HL-60/S4 (cell line): Measurements from ENCODE around the gene AMER3.

ENCODE experiments used
- in situ Hi-C: fragments of 300-500 bp; cut with MboI; formaldehyde crosslinking; loops from 2 replicates; pipeline ENCODE4 v1.14.3; 2022; ENCODE audit warnings: low sequenced_read_pairs

The AMER3 gene

GRCh38 chr2:130754811-130755210 is 529 bp upstream of the AMER3 start:
- in situ Hi-C loops = no loop called here

DNA sequence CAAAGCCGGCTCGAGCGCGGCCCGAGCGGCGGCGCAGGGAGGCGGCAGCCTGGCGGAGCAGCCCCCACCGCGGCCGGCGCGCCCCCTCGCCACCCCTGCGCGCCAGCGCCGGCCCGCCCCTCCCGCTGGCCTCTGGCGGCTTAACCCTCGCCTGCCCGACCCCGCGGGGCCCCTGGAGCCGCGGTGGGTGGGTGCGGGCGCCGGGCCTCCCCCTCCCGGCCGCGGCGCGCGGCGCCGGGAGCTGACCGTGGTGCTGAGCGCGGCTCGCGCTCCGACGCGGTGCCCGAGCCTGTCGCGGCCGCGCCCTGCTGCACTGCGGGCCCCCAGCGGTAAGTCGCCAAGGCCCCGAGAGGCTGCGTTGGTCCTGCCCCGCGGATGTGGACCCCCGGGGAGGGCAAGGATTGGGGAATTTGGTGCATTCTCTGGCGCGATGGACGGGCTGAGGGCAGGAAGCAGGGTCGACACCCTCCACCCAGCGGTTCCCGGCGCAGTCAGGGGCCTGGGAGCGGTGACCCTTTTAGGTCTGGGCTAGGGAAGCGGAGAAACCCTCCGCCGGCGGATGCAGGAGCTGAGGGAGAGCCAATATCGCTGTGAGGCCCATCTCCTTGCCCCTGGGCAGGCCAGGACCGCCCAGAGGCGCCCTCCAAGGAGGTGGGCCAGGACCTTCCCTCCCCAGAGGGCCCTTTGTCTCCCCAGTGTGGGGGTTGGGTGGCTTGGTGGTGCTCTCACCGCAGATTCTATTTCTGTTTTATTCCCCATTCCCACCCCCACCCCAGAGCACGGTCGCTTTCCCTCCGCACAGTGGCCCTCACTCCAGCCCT is 923 bp downstream of the AMER3 start:
- in situ Hi-C loops = no loop called here

GRCh38 chr2:130756874-130757668 is 1.7 kb downstream of the AMER3 start:
- in situ Hi-C loops = no loop called here

DNA sequence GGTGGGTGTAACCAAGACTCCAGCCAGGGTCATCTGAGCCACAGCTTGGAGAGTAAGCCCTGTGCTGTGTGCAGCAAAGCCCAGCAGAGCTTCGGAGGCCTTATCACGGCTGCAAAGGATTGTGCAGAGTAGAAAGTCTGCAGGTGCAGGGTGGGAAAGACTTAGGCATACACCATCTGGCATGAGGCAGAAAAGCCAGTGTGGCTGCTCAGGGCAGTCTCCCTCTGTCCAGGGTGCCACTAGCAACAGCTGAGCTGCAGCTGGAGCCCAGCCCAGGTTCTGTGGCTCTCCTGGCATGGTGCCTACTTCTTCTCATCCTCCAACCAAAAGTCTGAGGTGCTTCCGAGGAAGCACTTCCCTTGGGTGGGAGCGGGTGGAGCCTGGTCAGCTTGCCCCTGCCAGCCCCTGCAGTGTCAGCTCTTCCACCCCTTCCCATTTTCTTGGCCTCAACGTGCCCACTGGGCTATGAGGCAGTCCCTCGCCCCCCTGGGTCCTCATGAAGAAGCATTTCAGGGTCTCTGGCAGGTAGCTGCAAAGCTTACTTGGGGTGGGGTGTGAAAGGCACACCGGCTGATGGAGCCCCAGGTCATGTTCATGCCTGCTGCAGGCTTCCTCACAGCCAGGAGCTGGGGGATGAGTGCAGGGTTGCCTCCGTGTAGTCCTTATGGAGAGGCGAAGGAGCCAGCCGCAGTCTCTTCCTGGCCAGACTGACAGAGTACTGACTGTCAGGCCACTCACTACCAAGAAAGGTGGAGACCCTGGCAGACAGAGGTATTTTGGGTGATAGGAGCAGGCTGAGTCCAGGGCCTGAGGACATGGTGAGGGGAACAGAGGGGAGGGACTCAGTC is 4.8 kb downstream of the AMER3 start:
- in situ Hi-C loops = no loop called here

DNA sequence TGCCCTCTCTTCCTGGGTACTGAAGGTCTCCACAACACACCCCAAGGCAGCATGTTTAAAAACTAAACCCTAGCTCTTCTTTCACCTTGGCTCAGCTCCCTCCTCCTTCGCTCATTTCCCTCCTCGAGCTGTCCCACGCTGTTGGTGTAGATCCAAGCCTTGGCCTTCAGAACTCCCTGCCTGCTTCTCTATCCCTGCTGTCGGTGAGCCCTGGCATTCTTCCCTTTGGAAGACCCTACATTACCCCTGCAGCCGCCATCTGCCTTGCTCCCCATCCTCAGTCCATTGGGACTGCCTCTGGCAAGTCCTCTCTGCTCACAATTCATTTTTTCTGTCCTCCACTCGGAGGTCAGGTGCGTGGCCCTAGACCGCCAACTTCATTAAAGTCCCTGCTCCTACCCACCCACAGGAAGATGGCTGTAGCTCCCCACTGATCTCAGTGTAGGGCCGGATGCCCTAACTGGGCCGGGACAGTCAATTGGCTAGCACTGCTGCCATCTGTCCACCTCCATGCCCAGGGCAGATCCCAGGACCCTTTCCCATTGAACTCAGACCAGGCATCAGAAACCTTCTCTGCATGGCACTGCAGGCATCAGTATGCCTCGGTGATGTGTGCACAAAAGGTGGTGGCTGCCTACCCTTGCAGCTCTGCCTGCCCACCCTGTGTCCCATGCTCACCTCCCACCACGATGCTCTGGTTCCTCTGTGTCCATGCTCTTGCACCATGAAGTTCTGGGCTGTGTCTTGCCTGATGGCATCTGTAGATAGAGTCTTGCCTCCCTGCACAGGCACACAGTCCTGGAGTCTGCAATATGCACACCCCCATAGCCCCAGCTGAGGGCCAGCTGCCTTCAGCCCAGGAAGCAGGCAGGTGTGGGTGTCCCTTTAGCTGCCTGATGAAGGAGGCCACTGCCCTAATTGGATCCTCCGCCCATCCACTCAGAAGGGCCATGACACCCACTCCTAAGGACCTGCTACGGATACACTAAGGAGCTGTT is 5.7 kb downstream of the AMER3 start:
- in situ Hi-C loops = no loop called here

DNA sequence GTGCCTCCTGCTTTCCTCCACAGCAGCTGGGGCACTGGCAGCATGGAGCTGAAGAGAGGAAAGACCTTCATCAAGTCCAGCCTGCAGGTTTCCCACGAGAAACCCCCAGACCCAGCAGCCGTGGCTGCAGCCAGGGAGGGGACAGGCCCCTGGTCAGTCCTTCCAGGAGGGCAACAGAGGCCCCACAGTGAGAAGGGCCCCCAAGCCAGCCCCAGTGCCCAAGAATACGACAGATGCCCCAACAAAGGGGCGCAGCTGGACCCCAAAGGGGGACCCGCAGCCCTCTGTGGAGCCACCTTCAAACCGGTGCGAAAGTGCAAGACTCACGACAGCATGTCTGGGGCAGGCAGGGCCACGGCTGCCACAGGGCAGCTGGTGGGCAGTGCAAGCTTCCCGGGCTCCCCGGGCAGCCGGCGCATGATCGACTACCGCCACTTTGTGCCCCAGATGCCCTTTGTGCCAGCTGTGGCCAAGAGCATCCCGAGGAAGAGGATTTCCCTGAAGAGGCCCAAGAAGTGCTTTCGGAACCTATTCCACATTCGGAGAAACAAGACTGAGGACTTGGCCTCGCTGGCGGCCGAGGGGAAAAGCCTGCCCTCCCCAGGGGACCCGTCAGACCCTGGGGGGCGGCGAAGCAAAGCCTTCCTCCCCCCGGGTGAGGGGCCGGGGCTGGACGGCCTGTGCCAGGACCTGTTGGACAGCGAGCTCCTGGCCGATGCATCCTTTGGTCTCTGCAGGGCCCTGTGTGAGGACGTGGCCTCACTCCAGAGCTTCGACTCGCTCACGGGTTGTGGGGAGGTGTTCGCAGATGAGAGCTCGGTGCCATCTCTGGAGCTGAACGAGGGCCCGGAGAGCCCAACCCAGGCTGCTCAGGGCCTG is 6.9 kb downstream of the AMER3 start:
- in situ Hi-C loops = no loop called here

DNA sequence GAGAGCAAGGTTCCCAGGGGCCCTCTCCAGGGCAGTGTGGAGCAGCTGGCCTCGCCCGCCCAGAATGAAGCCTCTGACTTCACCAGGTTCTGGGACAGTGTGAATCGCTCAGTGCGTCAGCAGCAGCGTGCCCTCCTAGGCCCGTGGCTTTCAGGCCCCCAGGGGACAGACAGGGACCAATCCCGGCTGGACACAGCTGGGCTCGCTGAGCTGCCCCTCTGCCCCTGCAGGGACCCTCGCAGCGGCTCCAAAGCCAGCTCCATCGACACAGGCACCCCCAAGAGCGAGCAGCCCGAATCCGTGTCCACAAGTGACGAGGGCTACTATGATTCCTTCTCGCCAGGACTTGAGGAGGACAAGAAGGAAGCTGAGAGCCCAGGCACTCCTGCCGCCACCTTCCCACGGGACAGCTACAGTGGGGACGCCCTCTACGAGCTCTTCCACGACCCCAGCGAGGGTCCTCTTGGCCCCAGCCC is 7.6 kb downstream of the AMER3 start:
- in situ Hi-C loops = no loop called here

GRCh38 chr2:130763405-130763804 is 8.1 kb downstream of the AMER3 start:
- in situ Hi-C loops = no loop called here

DNA sequence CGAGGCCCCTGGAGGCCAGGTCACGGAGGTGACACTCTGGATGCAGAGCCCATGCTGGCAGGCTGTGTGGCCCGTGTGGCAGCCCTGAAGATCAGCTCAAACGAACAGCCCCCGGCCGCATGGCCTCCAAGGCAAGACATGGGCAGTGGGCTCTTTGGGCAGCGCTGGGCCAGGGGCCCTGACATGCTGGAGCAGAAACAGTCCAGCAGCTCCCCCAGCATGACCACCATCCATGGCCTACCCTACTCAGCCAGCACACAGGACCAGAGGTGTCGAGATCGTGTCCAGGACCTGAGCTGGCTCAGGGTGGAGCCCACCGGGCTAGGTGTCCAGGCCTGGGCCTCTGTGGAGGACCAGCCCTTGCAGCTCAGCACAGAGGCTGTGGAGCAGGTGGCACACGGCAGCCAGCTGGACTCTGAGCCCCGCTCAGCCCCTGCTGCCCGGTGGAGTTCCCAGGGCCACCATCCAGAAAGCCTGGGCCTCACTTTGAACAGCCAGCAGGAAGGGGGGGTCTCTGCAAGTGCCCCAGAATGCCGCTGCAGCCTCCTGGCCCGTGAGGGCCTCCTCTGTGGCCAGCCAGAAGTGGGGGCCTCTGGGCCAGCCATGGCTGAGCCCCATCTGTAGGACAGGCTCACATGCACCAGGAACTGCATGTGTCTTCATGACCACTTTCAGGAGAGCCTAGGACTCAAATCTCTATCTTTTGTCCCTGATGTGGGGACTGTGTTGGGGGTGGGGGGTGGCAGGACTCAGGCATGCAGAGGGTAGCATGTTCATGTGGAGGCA is 8.9 kb downstream of the AMER3 start:
- in situ Hi-C loops = no loop called here

DNA sequence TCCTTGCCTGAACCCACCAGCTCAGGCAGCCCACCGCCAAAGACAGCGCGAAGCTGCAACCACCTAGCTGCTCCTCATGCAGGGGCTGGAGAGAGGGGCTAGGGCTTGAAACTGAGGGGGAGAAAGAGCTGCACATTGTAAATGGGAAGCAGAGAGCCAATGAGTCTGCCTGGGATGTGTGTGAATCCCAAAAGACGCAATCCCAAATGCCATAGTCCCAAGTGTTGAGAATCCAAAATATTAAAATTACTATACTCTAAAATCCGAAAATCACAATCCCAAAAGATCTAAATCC is 9.4 kb downstream of the AMER3 start:
- in situ Hi-C loops = no loop called here

DNA sequence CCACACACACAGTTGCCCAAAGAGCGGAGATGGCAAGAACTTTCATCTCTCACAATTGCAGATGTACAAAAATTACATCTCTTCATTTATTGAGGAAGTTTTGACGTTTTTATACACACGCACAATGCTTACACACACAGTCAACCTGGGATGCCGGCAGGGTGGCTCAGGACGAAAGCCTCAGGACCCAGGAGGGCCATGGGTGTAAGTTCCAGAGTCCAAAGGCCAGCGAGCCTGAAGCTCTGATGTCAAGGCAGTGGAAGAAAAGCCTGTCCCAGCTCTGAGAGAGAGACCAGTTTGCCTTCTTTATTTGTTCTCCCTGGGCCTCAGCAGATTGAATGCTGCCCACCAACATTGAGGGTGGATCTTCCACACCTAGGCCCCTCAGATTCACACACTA is 10.1 kb downstream of the AMER3 start:
- in situ Hi-C loops = no loop called here

- in situ Hi-C loops = no loop called here
Measured at GRCh38 chr2:130766037-130766436, 10.7 kb downstream of the AMER3 start.

DNA sequence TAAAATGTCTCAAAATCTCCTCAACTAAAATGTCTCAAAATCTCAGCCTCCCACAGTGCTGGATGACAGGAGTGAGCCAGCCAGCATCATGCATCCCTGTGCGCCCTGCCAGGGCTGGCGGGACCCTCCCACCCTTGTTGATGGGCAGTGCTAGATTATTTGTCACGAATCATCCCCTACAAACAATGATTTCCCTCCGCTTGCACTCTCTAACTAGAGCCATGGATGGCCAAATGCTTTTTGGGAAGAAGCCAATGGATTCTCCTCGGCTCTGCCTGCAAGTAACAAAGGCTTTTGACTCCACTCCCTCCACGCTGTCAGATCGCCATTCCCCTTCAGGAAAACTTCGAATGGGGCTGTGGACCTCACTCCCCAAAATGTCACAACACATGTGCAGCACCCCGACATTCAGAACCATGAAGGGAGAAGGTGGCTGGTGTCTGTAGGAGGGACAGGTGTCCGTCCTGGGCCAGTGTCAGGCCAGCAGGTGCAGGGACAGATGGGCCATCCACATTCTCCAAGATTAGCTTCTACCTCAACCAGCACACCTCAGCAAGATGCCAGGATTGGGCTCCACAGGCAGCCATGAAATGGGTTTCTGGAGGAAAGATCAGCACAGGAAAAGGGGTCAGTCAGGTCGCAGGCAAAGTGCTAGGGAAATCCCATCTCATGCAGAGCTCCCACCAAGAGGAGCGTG is 11.5 kb downstream of the AMER3 start:
- in situ Hi-C loops = no loop called here

DNA sequence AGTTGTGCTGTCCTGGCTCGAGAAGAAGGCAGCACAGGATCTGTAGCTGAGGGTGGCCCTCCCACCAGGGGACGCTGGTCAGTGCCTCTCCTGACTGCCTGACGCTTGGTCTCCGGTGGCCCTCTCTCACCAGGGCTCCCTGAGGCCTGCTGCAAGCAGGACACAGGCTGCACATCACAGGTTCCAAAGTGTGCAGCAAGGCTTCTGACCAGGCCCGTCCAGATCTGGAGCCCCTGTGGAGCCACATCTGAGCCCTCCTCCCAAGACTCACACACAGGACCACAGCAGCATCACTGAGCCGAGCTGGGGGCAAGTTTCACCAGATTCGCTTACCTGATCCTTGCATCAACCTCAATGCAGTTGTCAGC is 12.1 kb downstream of the AMER3 start:
- in situ Hi-C loops = no loop called here

GRCh38 chr2:130768191-130768855 is 13.0 kb downstream of the AMER3 start:
- in situ Hi-C loops = no loop called here

DNA sequence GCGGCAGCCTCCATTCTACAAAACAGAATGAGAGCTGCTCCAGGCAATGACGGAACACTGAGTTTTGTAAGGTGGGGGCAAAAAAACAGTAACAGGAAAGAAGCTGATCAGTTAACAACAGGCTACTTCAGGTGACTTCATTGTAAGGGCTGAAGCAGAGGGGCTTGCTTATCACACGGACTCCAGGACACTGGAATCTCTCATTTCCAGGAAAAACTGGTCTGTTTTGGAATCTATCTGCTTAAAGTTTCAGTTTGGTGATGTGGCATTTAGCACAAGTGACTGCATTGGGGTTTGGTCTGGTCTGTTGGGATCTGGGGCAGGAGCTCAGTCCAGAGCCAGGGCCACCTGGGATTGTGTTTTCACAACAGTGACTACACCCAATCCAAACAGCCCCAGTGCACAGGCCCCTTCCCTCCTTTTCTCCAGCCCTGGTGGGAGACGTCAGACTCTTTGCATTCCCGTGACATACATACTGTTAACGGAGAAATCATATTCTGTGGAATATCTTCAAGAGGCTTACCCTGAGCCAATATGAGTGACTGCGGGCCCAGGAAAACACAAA is 14.1 kb downstream of the AMER3 start:
- in situ Hi-C loops = no loop called here

- in situ Hi-C loops = no loop called here
Measured at GRCh38 chr2:130776550-130776949, 21.2 kb downstream of the AMER3 start.
